ENCODE results near the gene KIF21B. TPM values are rescaled to one million over a fixed set of nuclear protein-coding genes. Genes with fewer than 3 reads are reported as not detected.

The KIF21B gene
- total and polyA plus RNA-seq, 7 donors = 0.28 to 18.4 (median 0.81) TPM

DNA sequence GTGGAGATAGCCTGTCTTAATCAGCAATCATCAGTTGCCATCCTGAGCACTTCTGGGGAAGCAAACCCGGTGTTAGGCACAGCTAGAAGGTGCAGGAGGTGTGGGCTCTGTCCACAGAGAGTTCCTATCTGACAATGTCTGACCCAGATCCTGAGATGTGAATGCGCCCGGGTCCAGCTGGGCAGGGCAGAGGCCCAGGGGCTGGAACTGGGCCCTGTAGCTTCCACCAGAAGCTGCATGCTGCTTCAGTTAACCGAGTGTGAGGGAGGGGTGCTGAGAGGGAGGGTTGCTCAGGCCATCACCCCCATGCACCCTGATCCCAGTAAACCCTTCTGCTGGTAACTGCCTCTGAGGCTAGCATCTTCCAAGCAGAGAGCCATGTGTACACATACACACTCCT lies 42.2 kb downstream of the KIF21B start:
- WGBS, 2 donors = 88 to 92% methylated on average over 4 of the region's 4 CpGs
- Histone ChIP-seq H3K4me3 (no peak overlapping the region), H3K9me3 (no peaks in the 10 kb centered on the region), H3K27ac (no peak overlapping the region), H3K4me1 (no peaks in the 10 kb centered on the region), H3K27me3 (no peaks in the 10 kb centered on the region), H3K36me3 (no peaks in the 10 kb centered on the region)
- TF ChIP-seq EP300 (IDR thresholded peaks at IDR 0.05) (no peak), POLR2AphosphoS5 (IDR thresholded peaks at IDR 0.05) (no peak), POLR2A (IDR thresholded peaks at IDR 0.05) (no peak)
- TF ChIP-seq, protein P1, sequence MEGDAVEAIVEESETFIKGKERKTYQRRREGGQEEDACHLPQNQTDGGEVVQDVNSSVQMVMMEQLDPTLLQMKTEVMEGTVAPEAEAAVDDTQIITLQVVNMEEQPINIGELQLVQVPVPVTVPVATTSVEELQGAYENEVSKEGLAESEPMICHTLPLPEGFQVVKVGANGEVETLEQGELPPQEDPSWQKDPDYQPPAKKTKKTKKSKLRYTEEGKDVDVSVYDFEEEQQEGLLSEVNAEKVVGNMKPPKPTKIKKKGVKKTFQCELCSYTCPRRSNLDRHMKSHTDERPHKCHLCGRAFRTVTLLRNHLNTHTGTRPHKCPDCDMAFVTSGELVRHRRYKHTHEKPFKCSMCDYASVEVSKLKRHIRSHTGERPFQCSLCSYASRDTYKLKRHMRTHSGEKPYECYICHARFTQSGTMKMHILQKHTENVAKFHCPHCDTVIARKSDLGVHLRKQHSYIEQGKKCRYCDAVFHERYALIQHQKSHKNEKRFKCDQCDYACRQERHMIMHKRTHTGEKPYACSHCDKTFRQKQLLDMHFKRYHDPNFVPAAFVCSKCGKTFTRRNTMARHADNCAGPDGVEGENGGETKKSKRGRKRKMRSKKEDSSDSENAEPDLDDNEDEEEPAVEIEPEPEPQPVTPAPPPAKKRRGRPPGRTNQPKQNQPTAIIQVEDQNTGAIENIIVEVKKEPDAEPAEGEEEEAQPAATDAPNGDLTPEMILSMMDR (IDR thresholded peaks at IDR 0.05) = no peak
- intact Hi-C loops (cut with DNase I) = no loop called here
- DNase-seq = no peak

DNA sequence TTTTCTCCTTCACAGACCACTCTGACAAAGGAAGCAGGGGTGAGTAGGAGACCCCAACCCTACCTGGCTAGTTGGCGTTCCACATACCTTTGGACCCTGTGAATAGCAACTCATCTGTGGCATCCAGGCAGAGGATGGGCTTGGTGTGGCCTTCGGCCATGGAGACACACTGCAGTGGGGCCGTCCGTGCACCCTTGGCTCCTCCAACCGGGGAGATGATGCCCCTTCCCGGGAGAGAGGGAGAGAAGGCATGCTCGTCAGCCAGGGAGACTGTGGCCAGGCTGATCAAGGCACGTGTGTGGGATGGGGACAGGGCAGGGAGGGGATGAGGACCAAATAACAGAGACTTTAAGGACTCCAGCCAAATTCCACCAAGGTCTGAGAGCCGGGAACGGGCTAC lies 42.6 kb downstream of the KIF21B start:
- Histone ChIP-seq H3K27ac (no peak overlapping the region), H3K4me3 (no peak overlapping the region), H3K27me3 (no peaks in the 10 kb centered on the region), H3K9me3 (no peaks in the 10 kb centered on the region), H3K36me3 (no peaks in the 10 kb centered on the region), H3K4me1 (no peaks in the 10 kb centered on the region)
- intact Hi-C loops (cut with DNase I) = no loop called here
- DNase-seq = no peak
- TF ChIP-seq, protein P1 (IDR thresholded peaks at IDR 0.05) = no peak
- TF ChIP-seq EP300 (IDR thresholded peaks at IDR 0.05) (no peak), POLR2AphosphoS5 (IDR thresholded peaks at IDR 0.05) (no peak), POLR2A (IDR thresholded peaks at IDR 0.05) (no peak)
- 93 to 97% methylated on average over 10 of the region's 10 CpGs for WGBS, 2 donors

- H3K27ac ChIP-seq = no peak overlapping the region
- no peaks in the 10 kb centered on the region for H3K9me3 ChIP-seq
- H3K27me3 ChIP-seq = no peaks in the 10 kb centered on the region
- intact Hi-C loops (cut with DNase I) = no loop called here
- WGBS, 2 donors = 89 to 95% methylated on average over 2 of the region's 2 CpGs
- H3K4me1 ChIP-seq = no peaks in the 10 kb centered on the region
- H3K36me3 ChIP-seq = no peaks in the 10 kb centered on the region
- no peak overlapping the region for H3K4me3 ChIP-seq
- TF ChIP-seq EP300 (IDR thresholded peaks at IDR 0.05) (no peak), POLR2AphosphoS5 (IDR thresholded peaks at IDR 0.05) (no peak), POLR2A (IDR thresholded peaks at IDR 0.05) (no peak)
- TF ChIP-seq, protein P1 (IDR thresholded peaks at IDR 0.05) = no peak
- DNase-seq = no peak
Observed at GRCh38 chr1:200980452-200980772, 43.1 kb downstream of the KIF21B start.

- Histone ChIP-seq H3K9me3 (no peaks in the 10 kb centered on the region), H3K27ac (no peak overlapping the region), H3K36me3 (no peaks in the 10 kb centered on the region), H3K27me3 (no peaks in the 10 kb centered on the region), H3K4me1 (no peaks in the 10 kb centered on the region), H3K4me3 (no peak overlapping the region)
- 89 to 91% methylated on average over 13 of the region's 13 CpGs for WGBS, 2 donors
- intact Hi-C loops (cut with DNase I) = no loop called here
- TF ChIP-seq, protein P1 (IDR thresholded peaks at IDR 0.05) = no peak
- TF ChIP-seq EP300 (IDR thresholded peaks at IDR 0.05) = no peak
- TF ChIP-seq POLR2AphosphoS5 (IDR thresholded peaks at IDR 0.05) = no peak
- no peak for TF ChIP-seq POLR2A (IDR thresholded peaks at IDR 0.05)
- DNase-seq = no peak
Observed at GRCh38 chr1:200979574-200980451, 43.7 kb downstream of the KIF21B start.

Data from sigmoid colon (tissue), 7 donors.